ENCODE results near the gene ARPC4. TPM values are rescaled to one million over a fixed set of nuclear protein-coding genes. Genes with fewer than 3 reads are reported as not detected.
"Not testable (repeated sequence)": the region's sequence is repeated elsewhere in the genome, so short reads cannot be mapped to it uniquely, and the experiment has no call there.

ARPC4 gene
- total and polyA plus RNA-seq, 4 donors: 98.4 to 165 (median 145) TPM

GRCh38 chr3:9767418-9767817 lies 25.5 kb upstream of the ARPC4 start:
- ATAC-seq (ENCODE audit: low FRiP score) (no peak), DNase-seq (no peak)
- Histone ChIP-seq H3K27me3 (ENCODE audit: control insufficient read depth in 1 of 2, insufficient read depth in 2 of 2, low read length in 1 of 2) (no peaks in the 10 kb centered on the region), H3K4me1 (ENCODE audit: control insufficient read depth in 1 of 2, insufficient read depth in 2 of 2, low read length in 2 of 2) (peaks cover 2 to 4% of the 10 kb centered on the region in 2 donors), H3K36me3 (ENCODE audit: control insufficient read depth in 1 of 2, insufficient read depth in 2 of 2, low read length in 1 of 2) (peaks cover 0 to 2% of the 10 kb centered on the region in 2 donors), H3K9me3 (ENCODE audit: control insufficient read depth, low read length) (no peaks in the 10 kb centered on the region), H3K27ac (ENCODE audit: low read depth in 1 of 2, low read length in 2 of 2) (no peak overlapping the region), H3K4me3 (ENCODE audit: low read length in 2 of 2) (no peak overlapping the region)
- intact Hi-C loops (cut with DNase I): no loop called here
- 62 to 70% methylated on average over 7 of the region's 7 CpGs for whole genome bisulfite sequencing, 2 donors

- WGBS, 2 donors: 42 to 47% methylated on average over 6 of the region's 6 CpGs
- H3K27ac ChIP-seq (ENCODE audit: low read depth in 1 of 2, low read length in 2 of 2): peak overlapping the region in 1 of 2 donors; percentile 37
- peaks cover 2 to 4% of the 10 kb centered on the region in 2 donors for H3K4me1 ChIP-seq (ENCODE audit: control insufficient read depth in 1 of 2, insufficient read depth in 2 of 2, low read length in 2 of 2)
- intact Hi-C loops (cut with DNase I): no loop called here
- H3K36me3 ChIP-seq (ENCODE audit: control insufficient read depth in 1 of 2, insufficient read depth in 2 of 2, low read length in 1 of 2): peaks cover 0 to 2% of the 10 kb centered on the region in 2 donors
- H3K4me3 ChIP-seq (ENCODE audit: low read length in 2 of 2): no peak overlapping the region
- H3K9me3 ChIP-seq (ENCODE audit: control insufficient read depth, low read length): no peaks in the 10 kb centered on the region
- DNase-seq (no peak), ATAC-seq (ENCODE audit: low FRiP score) (no peak)
- H3K27me3 ChIP-seq (ENCODE audit: control insufficient read depth in 1 of 2, insufficient read depth in 2 of 2, low read length in 1 of 2): no peaks in the 10 kb centered on the region
These were observed 24.6 kb upstream of the ARPC4 start for GRCh38 chr3:9768141-9768775.

DNA sequence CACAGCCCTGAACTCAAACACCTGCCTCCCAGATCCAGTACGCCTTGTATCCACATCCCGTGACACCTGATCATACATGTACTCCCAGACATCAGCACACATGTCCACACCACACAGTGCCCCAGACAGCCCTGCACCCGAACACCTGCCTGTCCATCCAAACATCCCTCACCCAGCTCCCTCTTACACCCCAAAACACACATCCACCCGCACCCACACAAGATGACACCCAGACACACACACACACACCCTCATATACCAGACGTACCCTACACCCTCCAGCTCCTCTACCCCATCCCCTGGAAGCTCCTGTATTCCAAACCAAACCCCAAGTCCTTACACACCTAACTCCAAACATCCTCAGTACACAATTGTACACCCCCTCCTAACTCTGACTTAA lies 23.9 kb upstream of the ARPC4 start:
- no peaks in the 10 kb centered on the region for H3K9me3 ChIP-seq (ENCODE audit: control insufficient read depth, low read length)
- H3K4me3 ChIP-seq (ENCODE audit: low read length in 2 of 2): peak overlapping the region; percentile 42 to 84
- H3K27ac ChIP-seq (ENCODE audit: low read depth in 1 of 2, low read length in 2 of 2): peak overlapping the region in 1 of 2 donors; percentile 70
- intact Hi-C loops (cut with DNase I): no loop called here
- ATAC-seq (ENCODE audit: low FRiP score): no peak
- WGBS, 2 donors: 40 to 44% methylated on average over 5 of the region's 5 CpGs
- DNase-seq: no peak
- H3K36me3 ChIP-seq (ENCODE audit: control insufficient read depth in 1 of 2, insufficient read depth in 2 of 2, low read length in 1 of 2): peaks cover 0 to 2% of the 10 kb centered on the region in 2 donors
- H3K4me1 ChIP-seq (ENCODE audit: control insufficient read depth in 1 of 2, insufficient read depth in 2 of 2, low read length in 2 of 2): peaks cover 2 to 4% of the 10 kb centered on the region in 2 donors
- no peaks in the 10 kb centered on the region for H3K27me3 ChIP-seq (ENCODE audit: control insufficient read depth in 1 of 2, insufficient read depth in 2 of 2, low read length in 1 of 2)

- H3K4me1 ChIP-seq (ENCODE audit: control insufficient read depth in 1 of 2, insufficient read depth in 2 of 2, low read length in 2 of 2): peaks cover 2 to 4% of the 10 kb centered on the region in 2 donors
- peak; percentile 91 to 96 for DNase-seq
- H3K36me3 ChIP-seq (ENCODE audit: control insufficient read depth in 1 of 2, insufficient read depth in 2 of 2, low read length in 1 of 2): peaks cover 0 to 2% of the 10 kb centered on the region in 2 donors
- no peaks in the 10 kb centered on the region for H3K27me3 ChIP-seq (ENCODE audit: control insufficient read depth in 1 of 2, insufficient read depth in 2 of 2, low read length in 1 of 2)
- WGBS, 2 donors: 1% methylated on average over 33 to 49 of the region's 49 CpGs
- H3K27ac ChIP-seq (ENCODE audit: low read depth in 1 of 2, low read length in 2 of 2): peak within 1 kb of the TSS; percentile 58 to 70
- H3K4me3 ChIP-seq (ENCODE audit: low read length in 2 of 2): peak within 1 kb of the TSS; percentile 42 to 84
- H3K9me3 ChIP-seq (ENCODE audit: control insufficient read depth, low read length): no peaks in the 10 kb centered on the region
- intact Hi-C loops (cut with DNase I): no loop called here
- ATAC-seq (ENCODE audit: low FRiP score): peak; percentile 95
These were observed 23.2 kb upstream of the ARPC4 start, which contains the start of gene CAMK1 for GRCh38 chr3:9769426-9770275. CAMK1 (minus strand) TSS chr3:9769947; CDS start chr3:9767749, 2,198 bp downstream.

DNA sequence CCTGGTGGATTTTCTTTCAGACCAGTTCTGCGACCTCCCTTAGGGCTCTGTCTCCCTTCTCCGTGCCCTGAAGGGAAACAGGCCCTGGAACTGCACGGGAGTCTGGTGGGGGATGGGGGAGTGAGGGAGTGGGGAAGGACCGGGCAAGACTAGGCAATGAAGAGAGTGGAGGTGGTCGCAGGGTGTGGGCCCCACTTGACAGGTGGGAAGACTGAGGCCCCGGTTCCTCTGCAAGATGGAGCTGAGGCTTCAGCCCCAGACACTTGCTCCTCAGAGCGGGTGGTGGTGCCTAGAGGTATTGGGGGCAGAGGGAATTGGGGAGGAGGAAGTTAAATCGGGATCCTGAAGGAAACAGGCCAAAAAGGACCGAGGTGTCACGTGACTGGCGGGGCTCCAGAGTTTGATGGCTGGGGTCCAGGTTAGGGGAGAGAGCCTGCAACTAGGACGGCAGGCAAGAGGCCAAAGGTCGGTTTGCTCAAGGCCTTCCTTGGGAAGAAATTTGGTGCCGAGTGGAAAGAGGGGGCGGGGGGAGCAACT lies 22.5 kb upstream of the ARPC4 start:
- Histone ChIP-seq H3K27ac (ENCODE audit: low read depth in 1 of 2, low read length in 2 of 2) (peak overlapping the region; percentile 48 to 58), H3K4me1 (ENCODE audit: control insufficient read depth in 1 of 2, insufficient read depth in 2 of 2, low read length in 2 of 2) (peaks cover 2 to 4% of the 10 kb centered on the region in 2 donors), H3K4me3 (ENCODE audit: low read length in 2 of 2) (peak overlapping the region; percentile 42 to 53), H3K9me3 (ENCODE audit: control insufficient read depth, low read length) (no peaks in the 10 kb centered on the region), H3K36me3 (ENCODE audit: control insufficient read depth in 1 of 2, insufficient read depth in 2 of 2, low read length in 1 of 2) (peaks cover 0 to 2% of the 10 kb centered on the region in 2 donors), H3K27me3 (ENCODE audit: control insufficient read depth in 1 of 2, insufficient read depth in 2 of 2, low read length in 1 of 2) (no peaks in the 10 kb centered on the region)
- ATAC-seq (ENCODE audit: low FRiP score): peak; percentile 77
- WGBS, 2 donors: 1 to 7% methylated on average over 15 of the region's 15 CpGs
- DNase-seq: peak; percentile 84 to 95
- intact Hi-C loops (cut with DNase I): no loop called here

DNA sequence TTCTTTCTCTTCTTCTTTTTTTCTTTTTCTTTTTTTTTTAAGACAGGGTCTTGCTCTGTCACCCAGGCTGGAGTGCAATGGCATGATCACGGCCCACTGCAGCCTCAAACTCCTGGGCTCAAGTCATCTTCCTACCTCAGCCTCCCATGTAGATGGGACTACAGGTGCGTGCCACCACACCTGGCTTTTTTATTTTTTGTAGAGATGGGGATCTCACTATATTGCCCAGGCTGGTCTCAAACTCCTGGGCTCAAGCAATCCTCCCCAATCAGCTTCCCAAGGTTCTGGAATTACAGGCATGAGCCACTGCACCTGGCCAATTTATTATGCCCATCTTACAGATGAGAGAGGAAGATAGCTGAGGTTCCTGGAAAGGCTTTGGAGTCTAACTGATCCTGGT lies 21.9 kb upstream of the ARPC4 start:
- H3K4me3 ChIP-seq (ENCODE audit: low read length in 2 of 2); H3K9me3 ChIP-seq (ENCODE audit: control insufficient read depth, low read length); intact Hi-C loops (cut with DNase I); H3K27me3 ChIP-seq (ENCODE audit: control insufficient read depth in 1 of 2, insufficient read depth in 2 of 2, low read length in 1 of 2); H3K36me3 ChIP-seq (ENCODE audit: control insufficient read depth in 1 of 2, insufficient read depth in 2 of 2, low read length in 1 of 2); H3K27ac ChIP-seq (ENCODE audit: low read depth in 1 of 2, low read length in 2 of 2); H3K4me1 ChIP-seq (ENCODE audit: control insufficient read depth in 1 of 2, insufficient read depth in 2 of 2, low read length in 2 of 2); DNase-seq; ATAC-seq (ENCODE audit: low FRiP score): not testable (repeated sequence)
- 89 to 91% methylated on average over 2 of the region's 2 CpGs for WGBS, 2 donors

DNA sequence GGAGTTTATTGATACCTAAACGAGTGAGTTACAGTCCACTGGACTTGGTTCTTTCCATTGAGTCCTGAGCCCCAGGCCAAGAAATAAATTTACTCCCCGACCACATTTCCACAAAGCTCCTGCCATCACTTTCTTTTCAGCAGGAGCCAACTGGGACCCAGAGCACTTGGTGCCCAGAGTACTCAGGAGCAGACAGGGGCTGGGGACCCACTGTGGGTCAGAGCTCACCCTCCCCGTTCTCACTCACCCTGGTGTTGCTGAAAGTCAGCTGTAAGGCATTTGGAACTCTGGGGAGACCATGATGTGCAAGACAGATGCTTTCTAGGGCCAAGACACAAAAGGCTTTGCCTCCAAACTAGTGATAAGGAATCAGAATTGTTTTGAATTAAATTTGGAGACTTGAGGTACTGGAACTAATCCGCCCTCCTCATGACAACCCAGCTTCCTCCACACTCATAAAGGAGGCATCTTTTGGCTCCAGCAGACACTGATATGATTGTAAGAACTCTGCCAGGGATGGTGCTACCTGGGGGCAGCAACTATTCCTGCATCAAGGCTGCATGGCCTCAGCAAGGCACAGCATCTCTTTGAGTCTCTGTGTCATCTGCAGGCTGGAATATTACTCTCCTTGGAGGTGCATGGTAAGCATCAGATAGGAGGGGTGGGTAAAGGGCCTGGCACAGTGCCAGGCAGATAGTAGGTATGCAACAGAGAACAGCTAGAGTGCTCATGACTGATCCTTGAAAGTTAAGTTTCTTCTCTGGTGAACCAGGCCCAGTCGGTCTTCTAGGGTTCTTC lies 15.8 kb upstream of the ARPC4 start:
- no peak overlapping the region for H3K4me3 ChIP-seq (ENCODE audit: low read length in 2 of 2)
- no peaks in the 10 kb centered on the region for H3K27me3 ChIP-seq (ENCODE audit: control insufficient read depth in 1 of 2, insufficient read depth in 2 of 2, low read length in 1 of 2)
- no peak overlapping the region for H3K27ac ChIP-seq (ENCODE audit: low read depth in 1 of 2, low read length in 2 of 2)
- no peaks in the 10 kb centered on the region for H3K9me3 ChIP-seq (ENCODE audit: control insufficient read depth, low read length)
- DNase-seq (peak in 1 of 2 donors; percentile 47), ATAC-seq (ENCODE audit: low FRiP score) (no peak)
- peaks cover 0 to 3% of the 10 kb centered on the region in 2 donors for H3K36me3 ChIP-seq (ENCODE audit: control insufficient read depth in 1 of 2, insufficient read depth in 2 of 2, low read length in 1 of 2)
- H3K4me1 ChIP-seq (ENCODE audit: control insufficient read depth in 1 of 2, insufficient read depth in 2 of 2, low read length in 2 of 2): no peaks in the 10 kb centered on the region
- intact Hi-C loops (cut with DNase I): no loop called here
- 86 to 90% methylated on average over 5 of the region's 5 CpGs for WGBS, 2 donors

DNA sequence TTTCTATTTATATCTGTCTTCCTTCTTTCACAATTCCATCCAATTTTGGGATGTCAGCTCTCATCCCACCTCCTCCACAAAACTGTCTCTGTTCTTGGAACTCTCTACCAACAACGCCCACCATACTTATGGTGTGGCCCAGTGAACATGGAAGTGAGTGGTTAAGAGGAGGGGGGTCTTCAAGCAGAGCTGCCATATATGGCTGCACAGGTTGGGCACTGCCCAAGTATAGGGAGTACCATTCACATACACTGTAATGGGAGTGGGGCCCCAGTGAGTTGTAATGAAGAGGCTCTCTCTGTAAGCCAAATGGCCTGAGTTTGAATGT lies 15.2 kb upstream of the ARPC4 start:
- WGBS, 2 donors: 93 to 96% methylated on average over 1 of the region's 1 CpG
- Histone ChIP-seq H3K4me1 (ENCODE audit: control insufficient read depth in 1 of 2, insufficient read depth in 2 of 2, low read length in 2 of 2) (no peaks in the 10 kb centered on the region), H3K27ac (ENCODE audit: low read depth in 1 of 2, low read length in 2 of 2) (no peak overlapping the region), H3K36me3 (ENCODE audit: control insufficient read depth in 1 of 2, insufficient read depth in 2 of 2, low read length in 1 of 2) (peaks cover 0 to 3% of the 10 kb centered on the region in 2 donors), H3K4me3 (ENCODE audit: low read length in 2 of 2) (no peak overlapping the region), H3K27me3 (ENCODE audit: control insufficient read depth in 1 of 2, insufficient read depth in 2 of 2, low read length in 1 of 2) (no peaks in the 10 kb centered on the region), H3K9me3 (ENCODE audit: control insufficient read depth, low read length) (no peaks in the 10 kb centered on the region)
- ATAC-seq (ENCODE audit: low FRiP score): no peak
- intact Hi-C loops (cut with DNase I): no loop called here
- DNase-seq: peak in 1 of 2 donors; percentile 23

Measured in aorta (tissue), 5 donors.